ENCODE data around the gene ACTR10. TPM values are rescaled to one million over a fixed set of nuclear protein-coding genes. Genes with fewer than 3 reads are reported as not detected.

ACTR10 gene
- total RNA-seq, 1 donor from 2014 or later = 67.3 TPM

DNA sequence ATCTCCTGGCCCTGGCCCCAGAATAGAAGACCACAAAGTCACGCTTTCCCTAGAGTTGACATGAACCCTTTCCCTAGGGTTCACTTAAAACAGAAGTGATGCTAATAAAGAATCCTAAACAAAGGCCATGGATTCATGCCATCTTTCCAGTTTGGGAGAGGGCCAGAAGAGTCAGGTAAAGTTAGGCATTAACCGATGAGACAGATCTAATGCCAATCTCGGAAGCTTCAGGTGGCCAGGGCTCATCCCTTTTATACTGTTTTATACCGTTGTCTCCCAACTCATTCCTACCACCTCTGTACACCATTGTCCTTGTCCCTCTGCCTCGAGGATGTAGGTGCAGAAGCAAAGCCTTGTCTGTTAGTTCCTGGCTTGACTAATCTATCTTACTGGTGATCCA lies 22.8 kb upstream of the ACTR10 start:
- H3K27ac Mint-ChIP-seq = no peak overlapping the region
- H3K36me3 Mint-ChIP-seq = no peaks in the 10 kb centered on the region
- TF ChIP-seq, protein P1, sequence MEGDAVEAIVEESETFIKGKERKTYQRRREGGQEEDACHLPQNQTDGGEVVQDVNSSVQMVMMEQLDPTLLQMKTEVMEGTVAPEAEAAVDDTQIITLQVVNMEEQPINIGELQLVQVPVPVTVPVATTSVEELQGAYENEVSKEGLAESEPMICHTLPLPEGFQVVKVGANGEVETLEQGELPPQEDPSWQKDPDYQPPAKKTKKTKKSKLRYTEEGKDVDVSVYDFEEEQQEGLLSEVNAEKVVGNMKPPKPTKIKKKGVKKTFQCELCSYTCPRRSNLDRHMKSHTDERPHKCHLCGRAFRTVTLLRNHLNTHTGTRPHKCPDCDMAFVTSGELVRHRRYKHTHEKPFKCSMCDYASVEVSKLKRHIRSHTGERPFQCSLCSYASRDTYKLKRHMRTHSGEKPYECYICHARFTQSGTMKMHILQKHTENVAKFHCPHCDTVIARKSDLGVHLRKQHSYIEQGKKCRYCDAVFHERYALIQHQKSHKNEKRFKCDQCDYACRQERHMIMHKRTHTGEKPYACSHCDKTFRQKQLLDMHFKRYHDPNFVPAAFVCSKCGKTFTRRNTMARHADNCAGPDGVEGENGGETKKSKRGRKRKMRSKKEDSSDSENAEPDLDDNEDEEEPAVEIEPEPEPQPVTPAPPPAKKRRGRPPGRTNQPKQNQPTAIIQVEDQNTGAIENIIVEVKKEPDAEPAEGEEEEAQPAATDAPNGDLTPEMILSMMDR (conservative IDR thresholded peaks at IDR 0.05) = no peak
- peaks cover 5% of the 10 kb centered on the region for H3K27me3 Mint-ChIP-seq
- DNase-seq (ENCODE audit: extremely low spot score, unreplicated experiment) = no peak
- H3K4me1 Mint-ChIP-seq (ENCODE audit: unreplicated experiment) = no peaks in the 10 kb centered on the region
- no peak overlapping the region for H3K4me3 Mint-ChIP-seq
- no peaks in the 10 kb centered on the region for H3K9me3 Mint-ChIP-seq

DNA sequence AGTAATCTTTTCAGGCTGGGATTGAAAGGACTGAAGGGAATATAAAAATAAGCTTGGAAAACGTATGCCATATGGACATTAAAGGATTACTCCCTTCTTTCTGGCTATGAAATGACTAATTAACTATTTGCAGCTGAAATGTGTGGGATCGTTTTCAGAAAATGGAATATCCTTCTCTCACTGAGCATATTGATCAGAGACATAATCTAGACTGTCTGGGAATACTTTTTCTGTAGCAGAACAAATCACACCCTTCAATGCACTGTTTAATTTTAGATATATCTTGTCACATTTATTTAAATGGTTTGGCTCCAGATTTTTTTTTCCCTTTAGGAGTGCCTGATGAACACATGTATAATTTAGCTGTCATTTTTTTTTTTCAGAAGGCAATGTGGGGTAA lies 10.8 kb upstream of the ACTR10 start:
- no peaks in the 10 kb centered on the region for H3K36me3 Mint-ChIP-seq
- no peaks in the 10 kb centered on the region for H3K9me3 Mint-ChIP-seq

DNA sequence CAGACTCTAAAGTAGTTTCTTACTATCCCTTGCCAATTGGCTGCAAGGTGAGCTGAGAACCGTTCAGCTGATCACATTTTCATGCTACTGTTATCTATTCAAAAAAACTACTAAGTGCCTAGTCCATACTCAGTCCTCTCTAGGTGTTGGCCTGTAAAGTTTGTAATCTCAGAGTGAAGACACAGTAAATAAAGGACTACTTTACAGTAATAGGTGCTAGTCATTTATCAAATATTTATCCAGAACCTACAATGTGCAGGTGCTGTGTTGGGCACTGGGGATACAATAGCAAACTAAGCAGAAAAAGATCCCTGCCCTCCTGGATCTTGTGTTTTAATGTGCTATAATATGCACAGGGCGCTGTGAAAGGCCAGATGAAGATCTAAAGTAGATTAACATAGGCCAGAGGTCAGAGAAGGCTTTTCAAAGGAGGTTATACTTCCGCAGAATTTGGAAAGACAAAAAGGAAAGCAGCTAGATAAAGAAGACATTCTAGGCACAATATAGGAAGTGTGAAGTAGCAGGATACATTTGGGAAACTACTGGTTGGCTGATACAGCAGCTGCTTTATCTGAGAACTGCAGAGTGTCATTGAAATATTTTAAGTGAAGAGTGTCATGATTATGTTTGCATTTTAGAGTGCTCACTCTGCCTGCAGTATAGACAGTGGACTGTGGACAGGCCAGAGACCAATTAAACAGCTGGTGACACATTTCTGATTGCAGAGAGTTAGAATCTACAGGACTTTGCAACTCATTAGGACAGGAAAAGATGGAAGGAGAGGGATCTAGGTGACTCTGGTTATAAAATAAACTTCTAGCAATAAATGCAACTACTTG lies 8.0 kb upstream of the ACTR10 start:
- TF ChIP-seq, protein P1 (conservative IDR thresholded peaks at IDR 0.05) = no peak
- Mint-ChIP-seq H3K36me3 (no peaks in the 10 kb centered on the region), H3K4me3 (no peak overlapping the region), H3K9me3 (no peaks in the 10 kb centered on the region), H3K4me1 (ENCODE audit: unreplicated experiment) (peaks cover 7% of the 10 kb centered on the region), H3K27ac (no peak overlapping the region), H3K27me3 (peaks cover 25% of the 10 kb centered on the region)
- DNase-seq (ENCODE audit: extremely low spot score, unreplicated experiment) = no peak

More for the DNA sequence above, 10.8 kb upstream of the ACTR10 start:
- Mint-ChIP-seq H3K4me3 (no peak overlapping the region), H3K4me1 (ENCODE audit: unreplicated experiment) (peaks cover 7% of the 10 kb centered on the region), H3K27me3 (peaks cover 27% of the 10 kb centered on the region), H3K27ac (no peak overlapping the region)
- TF ChIP-seq, protein P1 (conservative IDR thresholded peaks at IDR 0.05) = no peak
- DNase-seq (ENCODE audit: extremely low spot score, unreplicated experiment) = no peak

DNA sequence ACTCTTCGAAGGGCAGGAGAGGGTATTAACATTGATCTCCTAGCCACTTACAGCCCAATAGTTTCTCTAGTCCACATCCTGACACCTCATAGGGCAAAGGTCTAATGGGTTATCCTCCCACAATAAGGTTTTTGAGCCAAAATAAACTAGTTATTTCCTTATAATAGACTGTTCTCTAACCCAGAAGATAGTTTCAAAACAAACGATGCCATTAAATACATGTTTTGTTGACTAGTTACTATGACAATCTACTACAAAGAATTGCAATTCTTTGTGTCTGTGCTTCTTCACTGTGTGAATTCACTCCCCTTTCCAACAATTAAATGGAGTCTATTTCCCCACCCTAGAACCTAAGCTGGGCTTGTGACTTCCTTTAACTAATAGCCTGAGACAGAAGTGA lies 6.4 kb upstream of the ACTR10 start:
- TF ChIP-seq, protein P1 (conservative IDR thresholded peaks at IDR 0.05) = no peak
- DNase-seq (ENCODE audit: extremely low spot score, unreplicated experiment) = no peak
- H3K27me3 Mint-ChIP-seq = peaks cover 21% of the 10 kb centered on the region
- peaks cover 7% of the 10 kb centered on the region for H3K4me1 Mint-ChIP-seq (ENCODE audit: unreplicated experiment)
- H3K9me3 Mint-ChIP-seq = no peaks in the 10 kb centered on the region
- no peaks in the 10 kb centered on the region for H3K36me3 Mint-ChIP-seq
- H3K4me3 Mint-ChIP-seq = no peak overlapping the region
- H3K27ac Mint-ChIP-seq = no peak overlapping the region

DNA sequence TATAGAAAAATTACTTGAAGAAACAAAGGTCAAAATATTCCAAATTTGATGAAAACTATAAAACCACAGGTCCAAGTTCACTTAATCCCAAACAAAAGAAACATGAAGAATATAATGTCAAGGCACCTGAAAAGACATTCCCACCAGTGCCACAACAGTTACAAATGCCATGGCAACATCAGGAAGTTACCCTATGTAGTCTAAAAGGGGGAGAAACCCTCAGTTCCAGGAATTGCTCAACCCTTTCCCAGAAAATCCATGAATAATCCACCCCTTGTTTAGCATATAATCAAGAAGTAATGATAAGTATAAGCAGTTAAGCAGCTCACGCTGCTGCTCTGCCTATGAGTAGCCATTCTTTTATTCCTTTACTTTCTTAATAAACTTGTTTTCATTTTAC lies 3.8 kb upstream of the ACTR10 start:
- no peaks in the 10 kb centered on the region for H3K9me3 Mint-ChIP-seq
- no peak overlapping the region for H3K4me3 Mint-ChIP-seq
- peaks cover 15% of the 10 kb centered on the region for H3K4me1 Mint-ChIP-seq (ENCODE audit: unreplicated experiment)
- H3K36me3 Mint-ChIP-seq = peaks cover under 1% of the 10 kb centered on the region
- no peak for DNase-seq (ENCODE audit: extremely low spot score, unreplicated experiment)
- TF ChIP-seq, protein P1 (conservative IDR thresholded peaks at IDR 0.05) = no peak
- no peak overlapping the region for H3K27ac Mint-ChIP-seq
- peaks cover 21% of the 10 kb centered on the region for H3K27me3 Mint-ChIP-seq

Measured in type B pancreatic cell (in vitro differentiated cells).